Omental fat pad (tissue), 4 donors: ENCODE data around the gene CTIF. TPM values are rescaled to one million over a fixed set of nuclear protein-coding genes. Genes with fewer than 3 reads are reported as not detected.

Experiments
- ATAC-seq: fragments of 150-250 bp; one replicate; pipeline ENCODE4 v1.9.1; 2016; ENCODE audit warnings: mild to moderate bottlenecking, moderate library complexity; ENCODE audit not compliant: low FRiP score
- DNase-seq: peaks from one replicate; pipeline ENCODE4 v3.0.0-alpha.2; 2019; ENCODE audit warnings: low spot score
- CTCF ChIP-seq, 3 donors: fragments of 450-650 bp; IDR thresholded peaks; one replicate each; pipeline ENCODE4 v1.5.1; 2016 to 2017; ENCODE audit warnings: antibody characterized with exemption in 3 of 3, mild to moderate bottlenecking in 3 of 3, moderate library complexity in 2 of 3
- total RNA-seq, 4 donors: library from RNA; depleted of rRNA; stranded (reverse); fragments of >200 nt; gene quantifications; one replicate each; pipeline ENCODE4 v1.1.0, GENCODE V29; 2016

Gene CTIF
- total RNA-seq, 4 donors from 2014 or later = 57.5 to 94.0 (median 72.4) TPM

- no peak for ATAC-seq
- no peak for DNase-seq
- no peak for TF ChIP-seq CTCF (IDR thresholded peaks at IDR 0.05)
Measured at GRCh38 chr18:48750485-48751175, 211.8 kb downstream of the CTIF start.

GRCh38 chr18:48751727-48752468, 213.1 kb downstream of the CTIF start:
- peak; percentile 25 for ATAC-seq
- TF ChIP-seq CTCF (IDR thresholded peaks at IDR 0.05) = no peak
- DNase-seq = no peak

- ATAC-seq = no peak
Measured at GRCh38 chr18:48752478-48752877, 213.6 kb downstream of the CTIF start.

DNA sequence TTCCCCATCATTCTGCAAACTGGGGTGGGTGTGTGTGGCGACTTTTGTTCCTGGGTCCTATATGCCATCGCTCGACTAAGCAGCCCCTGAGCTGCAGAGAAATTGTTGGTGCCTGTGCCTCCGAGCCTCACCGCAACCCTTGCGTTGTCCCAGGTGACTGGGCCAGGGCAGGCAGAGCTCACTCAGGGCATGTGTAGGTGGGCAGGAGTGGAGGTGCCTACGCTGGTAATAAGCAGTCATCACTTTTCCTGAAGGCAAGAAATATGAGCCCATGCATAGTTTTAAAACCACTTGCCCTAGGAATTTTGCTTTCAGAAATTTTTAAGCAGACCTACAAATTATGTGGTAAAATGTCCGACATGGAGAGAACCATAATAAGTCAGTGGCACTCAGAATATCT, 214.1 kb downstream of the CTIF start:
- no peak for ATAC-seq
- TF ChIP-seq CTCF (IDR thresholded peaks at IDR 0.05) = no peak

More at GRCh38 chr18:48752478-48752877, 213.6 kb downstream of the CTIF start:
- no peak for DNase-seq
- TF ChIP-seq CTCF (IDR thresholded peaks at IDR 0.05) = no peak

GRCh38 chr18:48753691-48754090, 214.9 kb downstream of the CTIF start:
- no peak for TF ChIP-seq CTCF (IDR thresholded peaks at IDR 0.05)
- no peak for ATAC-seq
- no peak for DNase-seq

More for the DNA sequence above, 214.1 kb downstream of the CTIF start:
- DNase-seq = no peak

- ATAC-seq = no peak
- TF ChIP-seq CTCF (IDR thresholded peaks at IDR 0.05) = no peak
- no peak for DNase-seq
Measured at GRCh38 chr18:48754559-48754958, 215.7 kb downstream of the CTIF start.
